Activated CD4-positive, alpha-beta T cell treated with anti-CD3 and anti-CD28 coated beads, Interleukin-2, amount 50 U/mL, for 4 hours (primary cell): ENCODE data around the gene PSORS1C1.

ENCODE experiments used
- DNase-seq, 2 experiments: peaks; one replicate each; pipeline ENCODE4 v3.0.0-alpha.2; 2020

Gene PSORS1C1

DNA sequence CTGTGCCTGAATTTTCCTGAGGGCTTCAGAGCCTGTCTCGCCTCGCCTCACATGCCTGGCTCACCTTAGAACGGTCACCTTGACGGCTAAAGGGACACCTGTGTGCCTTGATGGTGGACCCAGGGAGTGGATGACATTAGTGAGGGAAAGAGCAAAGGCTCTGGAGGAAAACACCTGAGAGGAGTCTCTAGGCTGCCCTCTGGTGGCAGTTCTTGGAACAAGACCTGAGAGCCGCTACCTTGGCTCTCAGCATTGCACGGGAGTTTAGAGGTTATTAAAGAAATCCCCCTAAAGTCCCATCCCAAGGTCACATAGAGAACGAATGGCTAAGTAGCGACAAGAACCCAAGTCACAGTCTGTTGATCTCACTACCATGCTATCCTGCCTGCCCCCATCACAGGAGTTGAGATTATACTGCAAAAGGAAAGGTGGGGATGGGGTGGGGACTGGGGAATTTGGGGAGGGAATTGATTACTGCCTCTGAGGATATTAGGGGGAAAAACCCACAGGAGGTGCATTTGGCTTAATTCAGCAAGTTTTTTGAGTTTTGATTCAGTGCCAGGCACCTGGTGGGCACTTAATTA is 13.6 kb downstream of the PSORS1C1 start:
- DNase-seq: peak; percentile 70 to 80

DNA sequence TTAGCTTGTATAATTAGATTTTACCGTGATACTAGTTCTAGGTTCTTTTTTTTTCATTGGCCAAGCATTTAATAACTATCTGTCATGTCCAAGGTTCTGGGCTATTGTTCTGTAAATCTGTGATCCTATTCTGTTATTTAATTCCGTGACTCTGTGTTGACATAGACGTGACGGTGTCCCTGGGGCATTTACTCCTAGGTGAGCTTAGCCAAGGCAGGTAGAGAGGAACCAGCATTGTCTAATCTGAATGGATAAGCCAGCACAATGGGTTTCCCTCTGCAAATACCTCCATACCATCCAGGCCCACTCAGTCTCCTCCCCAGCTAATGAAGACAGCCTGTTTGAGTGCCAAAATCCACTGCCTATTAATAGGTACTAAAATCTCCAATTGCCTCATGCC is 14.5 kb downstream of the PSORS1C1 start:
- DNase-seq: no peak

- DNase-seq: no peak
Measured at GRCh38 chr6:31130751-31131150, 16.2 kb downstream of the PSORS1C1 start.

GRCh38 chr6:31131595-31131994 is 17.0 kb downstream of the PSORS1C1 start:
- DNase-seq: no peak

- DNase-seq: no peak
Measured at GRCh38 chr6:31132806-31133205, 18.2 kb downstream of the PSORS1C1 start.

GRCh38 chr6:31135710-31136109 is 21.1 kb downstream of the PSORS1C1 start:
- no peak for DNase-seq

DNA sequence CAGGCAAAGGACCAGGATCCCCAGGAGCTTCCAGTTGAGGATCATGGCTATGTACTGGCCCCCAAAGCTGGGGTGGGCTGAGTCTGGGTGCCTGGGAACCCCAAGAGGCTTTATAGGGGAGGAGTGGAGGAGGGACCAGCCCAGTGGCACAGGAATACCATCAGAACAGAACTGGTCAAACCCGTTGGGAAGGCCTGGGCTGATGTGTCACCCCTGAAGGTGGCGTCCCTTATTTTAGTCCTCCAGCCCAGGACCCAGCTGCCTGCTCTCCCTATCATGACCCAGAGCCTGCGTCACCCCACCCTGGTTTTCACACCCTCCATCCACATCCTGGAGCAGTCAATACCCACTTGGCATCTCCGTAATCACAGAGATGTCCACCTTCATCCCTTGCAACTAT is 24.4 kb downstream of the PSORS1C1 start, which contains the start of gene PSORS1C2:
TSS of gene PSORS1C2 (minus strand) at position 85 of the 400 bp plus-strand sequence. CDS start at position 45, 40 bp downstream.
- no peak for DNase-seq

GRCh38 chr6:31139599-31139998 is 25.0 kb downstream of the PSORS1C1 start:
- no peak for DNase-seq

DNA sequence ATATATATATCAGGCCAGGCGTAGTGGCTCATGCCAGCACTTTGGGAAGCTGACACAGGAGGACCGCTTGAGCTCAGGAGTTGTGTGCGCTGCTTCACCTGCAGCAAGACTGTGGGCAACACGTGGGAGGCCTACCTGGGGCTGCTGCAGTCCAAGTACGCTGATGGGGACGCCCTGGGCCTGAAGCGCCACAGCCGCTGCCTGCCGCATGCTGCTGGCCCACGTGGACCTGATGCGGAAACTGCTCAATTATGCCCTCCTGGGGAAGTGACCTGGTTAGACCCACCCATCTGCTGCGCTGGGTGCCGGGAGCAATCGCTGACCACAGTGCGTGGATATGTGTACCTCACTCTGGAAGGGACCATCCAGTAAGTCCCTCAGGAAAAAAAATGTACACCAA is 26.0 kb downstream of the PSORS1C1 start:
- DNase-seq: no peak

DNA sequence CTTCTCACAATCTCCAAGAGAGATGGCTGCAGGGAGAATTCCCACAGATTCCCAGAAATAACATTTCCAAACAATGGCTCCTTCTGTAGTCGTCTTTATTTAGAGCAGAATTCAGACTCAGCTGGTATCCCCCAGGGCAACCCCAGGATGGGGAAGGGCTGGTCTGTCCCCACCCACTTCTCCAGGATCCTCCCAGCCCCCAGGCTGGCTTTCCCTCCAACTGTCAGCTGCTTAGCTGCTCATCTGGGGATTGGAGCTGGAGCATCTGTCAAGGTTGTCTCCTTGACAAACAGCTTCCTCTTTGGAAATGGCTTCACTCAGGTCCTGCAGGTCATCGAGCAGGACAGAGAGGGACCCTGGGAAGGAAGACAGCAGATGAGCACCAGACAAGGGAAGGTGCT is 27.8 kb downstream of the PSORS1C1 start:
- no peak for DNase-seq

DNA sequence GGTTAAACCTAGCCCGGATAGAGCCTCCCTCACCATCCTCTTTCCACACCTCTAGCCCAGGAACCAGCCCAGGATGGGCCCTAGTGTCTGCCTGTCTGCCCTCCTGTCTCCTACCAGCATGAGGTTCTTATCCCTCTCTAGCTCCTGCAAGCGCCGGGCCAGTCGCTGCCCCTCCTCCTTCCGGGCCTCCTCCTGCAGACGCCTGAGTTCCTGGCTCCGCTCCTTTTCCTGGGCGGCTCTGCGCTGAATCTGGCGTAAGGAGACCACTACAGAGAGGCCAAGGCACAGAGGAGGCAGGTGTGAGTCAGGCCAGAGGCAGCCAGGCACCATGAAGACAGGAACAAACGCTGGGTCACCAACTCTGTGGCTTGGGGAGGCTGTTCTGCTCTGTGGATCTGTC is 28.5 kb downstream of the PSORS1C1 start:
- no peak for DNase-seq

DNA sequence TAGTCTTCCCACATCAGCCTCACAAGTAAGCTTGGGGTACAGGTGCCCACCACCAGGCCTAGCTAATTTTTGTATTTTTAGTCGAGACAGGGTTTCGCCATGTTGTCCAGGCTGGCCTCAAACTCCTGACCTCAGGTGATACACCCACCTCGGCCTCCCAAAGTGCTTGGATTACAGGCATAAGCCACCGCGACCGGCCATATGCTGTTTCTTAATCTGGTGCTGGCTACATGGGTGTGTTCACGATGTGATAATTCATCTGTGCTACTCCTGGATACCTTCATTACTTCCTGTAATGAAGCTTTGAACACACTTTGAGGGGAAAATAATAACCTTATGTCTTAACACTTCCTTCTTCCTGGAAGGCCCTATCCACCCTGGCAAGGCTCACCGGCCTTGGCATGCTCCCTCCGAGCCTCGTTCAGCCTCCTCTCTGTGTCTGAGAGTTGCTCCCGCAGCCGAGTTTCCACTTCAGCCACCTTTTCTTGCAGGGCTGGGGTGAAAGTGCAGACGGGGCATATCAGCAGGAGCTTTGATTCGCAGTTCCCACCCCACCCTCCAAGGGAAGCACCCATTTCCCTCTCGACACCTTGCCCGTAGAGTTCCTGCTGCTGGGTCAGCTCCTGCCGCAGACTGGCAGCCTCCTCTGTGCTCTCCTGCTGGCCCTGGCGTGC is 29.8 kb downstream of the PSORS1C1 start:
- no peak for DNase-seq

DNA sequence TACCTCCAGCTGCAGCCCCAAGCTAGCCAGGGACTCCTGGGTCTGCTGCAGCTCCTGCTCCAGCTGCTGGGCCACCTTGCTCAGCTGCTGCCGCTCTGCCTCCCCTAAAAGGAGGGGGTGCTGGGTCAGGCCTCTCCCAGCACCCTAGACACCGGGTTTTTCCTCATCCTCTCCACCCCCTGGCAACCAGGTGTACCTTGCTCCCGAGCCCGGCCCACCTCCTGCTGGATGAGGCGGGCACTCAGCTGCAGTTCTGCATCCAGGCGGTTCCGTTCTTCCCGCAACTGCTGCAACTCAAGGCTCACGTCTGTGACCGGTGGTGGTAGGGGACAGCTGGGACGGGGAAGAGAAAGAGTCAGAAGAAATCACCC is 30.4 kb downstream of the PSORS1C1 start:
- DNase-seq: no peak

DNA sequence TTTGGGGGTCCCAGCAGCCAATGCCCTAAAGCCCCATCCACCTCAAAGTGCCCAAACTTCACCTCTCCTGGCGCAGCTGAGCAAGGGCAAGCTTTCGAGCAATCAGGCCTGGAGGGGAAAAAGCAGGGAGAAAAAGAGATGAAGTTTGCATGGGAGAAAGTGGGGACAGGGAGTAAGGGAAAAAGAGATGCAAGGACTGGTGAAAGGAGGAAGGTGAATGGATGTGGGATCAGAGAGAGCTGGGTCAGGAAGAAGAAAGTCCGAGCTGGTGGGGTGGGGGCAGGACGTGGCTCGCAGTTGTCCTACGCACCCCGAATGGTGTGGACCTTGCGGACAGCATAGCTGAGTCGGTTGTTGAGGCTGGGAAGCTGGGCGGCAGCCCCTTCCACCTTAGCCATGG is 30.8 kb downstream of the PSORS1C1 start:
- DNase-seq: no peak

DNA sequence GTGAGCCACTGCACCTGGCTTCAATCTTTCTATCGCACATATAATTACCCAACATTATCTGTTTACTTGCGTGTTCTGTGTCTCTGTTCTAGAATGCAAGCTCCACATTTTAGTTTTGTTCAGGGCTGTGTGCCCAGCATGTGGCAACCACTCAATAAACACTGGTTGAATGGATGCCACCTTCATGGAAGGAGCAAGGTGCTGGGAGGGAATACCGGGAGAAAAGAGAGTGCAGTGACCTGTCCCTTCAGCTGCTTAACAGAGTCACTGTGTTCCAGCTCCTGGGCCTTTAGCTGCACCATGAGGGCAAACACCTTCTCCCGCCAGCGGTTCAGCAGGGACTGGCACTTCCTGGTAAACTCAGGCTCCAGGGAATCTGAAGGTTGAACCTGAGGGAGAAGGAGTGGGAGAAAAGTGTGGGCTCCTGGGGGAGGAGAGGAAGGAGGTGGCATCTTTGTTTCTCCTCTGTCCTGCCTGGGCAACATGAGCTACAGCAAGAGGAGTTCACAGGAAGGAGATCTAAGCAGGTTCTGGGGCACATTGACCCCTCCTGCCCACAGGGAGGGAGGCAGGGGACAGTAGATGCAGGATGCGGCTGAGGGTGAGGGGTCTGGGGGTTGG is 35.3 kb downstream of the PSORS1C1 start:
- no peak for DNase-seq

DNA sequence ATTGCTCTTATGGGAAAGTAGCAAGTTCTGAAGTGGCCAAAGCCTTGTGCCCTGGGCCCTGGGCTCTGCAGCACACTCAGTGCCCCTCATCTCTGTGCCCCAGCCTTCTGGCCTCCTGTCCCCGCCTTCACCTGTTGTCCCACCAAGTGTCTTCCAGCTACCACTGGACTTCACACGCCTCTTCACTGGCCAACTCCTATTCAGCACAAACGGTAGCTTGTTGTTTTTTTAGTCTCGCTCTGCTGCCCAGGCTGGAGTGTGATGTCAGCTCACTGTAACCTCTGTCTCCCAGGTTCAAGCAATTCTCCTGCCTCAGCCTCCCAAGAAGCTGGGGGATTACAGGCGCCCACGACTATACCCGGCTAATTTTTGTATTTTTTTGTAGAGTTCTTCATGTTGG is 38.2 kb downstream of the PSORS1C1 start:
- DNase-seq: no peak

GRCh38 chr6:31154436-31154835 is 39.8 kb downstream of the PSORS1C1 start:
- no peak for DNase-seq

- no peak for DNase-seq
Measured at GRCh38 chr6:31156641-31157040, 42.0 kb downstream of the PSORS1C1 start.

DNA sequence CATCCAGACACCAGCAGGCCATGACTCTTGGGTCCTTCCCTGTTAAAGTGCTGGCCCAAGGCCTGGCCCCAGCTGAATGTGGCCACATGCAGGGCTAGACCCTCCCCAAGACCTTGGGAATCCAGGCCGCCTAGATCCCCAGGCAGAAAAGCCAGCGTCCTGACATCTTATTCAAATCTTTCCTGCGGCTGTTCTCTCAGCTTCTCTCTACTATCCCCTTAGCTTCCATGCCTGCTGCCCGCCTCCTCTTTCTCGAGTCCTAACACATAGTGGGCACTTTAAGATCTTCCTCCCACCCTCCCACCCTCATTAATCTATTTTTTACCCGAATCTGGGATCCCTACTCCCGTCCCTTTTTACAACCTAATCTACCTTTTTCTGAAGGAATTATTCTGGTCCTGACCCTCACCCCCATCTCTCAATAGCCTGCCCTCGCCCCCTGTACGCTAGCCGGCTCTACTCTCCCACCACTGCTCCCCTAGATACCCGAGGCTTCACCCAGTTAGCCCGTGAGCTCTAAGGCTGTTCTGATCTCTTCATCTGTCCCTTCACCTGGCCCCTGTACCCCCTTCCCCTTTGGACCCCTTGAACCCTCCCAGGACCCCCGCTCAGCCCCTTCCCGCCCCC is 43.0 kb downstream of the PSORS1C1 start, which contains the start of gene CCHCR1:
TSS of gene CCHCR1 (minus strand) at position 290 of the 627 bp plus-strand sequence. CDS start at position 88, 202 bp downstream.
- no peak for DNase-seq

GRCh38 chr6:31158140-31158862 is 43.7 kb downstream of the PSORS1C1 start, which contains the start of gene TCF19:
TCF19 (plus strand) TSS chr6:31158589; CDS start chr6:31159470, 881 bp downstream.
- DNase-seq: peak; percentile 99

DNA sequence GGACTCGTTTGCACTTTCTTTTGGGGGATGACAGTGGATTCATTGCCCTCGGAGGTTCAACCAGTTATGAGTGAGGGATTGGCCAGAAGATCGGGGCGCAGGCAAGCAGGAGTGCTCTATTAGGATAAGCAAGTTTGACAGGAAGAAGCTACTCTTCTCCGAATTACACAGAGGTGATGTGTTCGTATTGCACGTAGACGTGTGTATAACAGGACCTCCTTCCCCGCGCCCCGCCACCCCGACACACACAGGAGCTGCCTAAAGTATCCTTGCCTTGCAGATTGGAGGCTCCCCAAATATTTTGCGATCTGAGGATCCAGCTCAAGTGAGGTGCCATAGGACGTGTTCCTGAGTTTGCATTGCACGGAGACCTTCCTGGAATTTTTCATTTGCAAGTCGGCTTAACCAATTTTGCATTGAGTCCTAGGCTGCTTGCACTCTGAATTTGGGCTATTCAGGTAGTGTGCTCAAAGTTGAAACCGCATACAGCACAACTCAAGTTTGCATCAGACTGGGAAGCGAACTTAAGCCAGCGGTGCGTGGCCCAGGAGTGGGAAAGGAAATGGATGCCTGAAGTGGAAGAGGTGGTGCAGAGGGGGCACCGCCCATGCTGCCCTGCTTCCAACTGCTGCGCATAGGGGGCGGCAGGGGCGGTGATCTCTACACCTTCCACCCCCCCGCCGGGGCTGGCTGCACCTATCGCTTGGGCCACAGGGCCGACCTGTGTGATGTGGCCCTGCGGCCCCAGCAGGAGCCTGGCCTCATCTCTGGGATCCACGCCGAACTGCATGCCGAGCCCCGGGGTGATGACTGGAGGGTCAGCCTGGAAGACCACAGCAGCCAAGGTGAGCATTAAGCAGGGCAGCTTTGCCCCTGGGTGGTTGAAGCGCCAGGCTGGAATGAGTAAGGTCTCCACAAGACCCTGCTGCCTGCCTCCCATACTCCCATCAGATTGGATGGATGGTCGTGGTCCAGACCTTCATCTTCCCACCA is 44.6 kb downstream of the PSORS1C1 start:
- DNase-seq: no peak
